ENCODE results near the gene CHMP3.

GRCh38 chr2:86471637-86472036 is 91.6 kb downstream of the CHMP3 start:
- TF ChIP-seq CTCF (IDR thresholded peaks at IDR 0.05; ENCODE audit: borderline replicate concordance, extremely low read depth, low read length, poor library complexity, severe bottlenecking) (no peak), EZH2 (IDR thresholded peaks at IDR 0.05; ENCODE audit: borderline replicate concordance, low read depth, low read length, severe bottlenecking) (no peak)
